ENCODE data around the gene RANBP2. TPM values are rescaled to one million over a fixed set of nuclear protein-coding genes. Genes with fewer than 3 reads are reported as not detected.

The RANBP2 gene
- total and polyA plus RNA-seq, 10 donors, result 7.4 to 86.7 (median 65.4) TPM

DNA sequence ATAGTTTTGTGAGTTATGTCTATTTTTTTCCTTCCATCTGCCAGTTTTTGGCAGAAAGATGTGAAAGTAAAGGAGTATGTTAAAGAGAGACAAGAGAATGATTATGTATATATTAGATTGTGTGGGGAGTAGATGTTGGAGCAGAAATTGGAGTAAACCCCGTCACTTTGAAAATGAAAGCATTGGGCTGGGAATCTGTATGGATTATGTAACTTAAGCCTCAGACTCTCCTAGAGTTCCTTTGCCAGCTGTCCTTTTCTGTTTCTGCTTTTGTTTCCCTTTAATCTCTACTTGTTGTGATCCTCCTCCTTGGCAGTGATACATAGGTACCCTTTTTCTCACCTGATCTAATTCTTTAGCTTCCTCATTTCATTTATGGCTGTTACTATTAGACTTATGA lies 86.5 kb downstream of the RANBP2 start:
- WGBS, 5 donors, result 74 to 93% (median 84%) methylated on average over 1 of the region's 1 CpG
- H3K27me3 ChIP-seq (replicated peaks in 1 of 7), result no peaks in the 10 kb centered on the region
- H3K4me3 ChIP-seq, result no peak overlapping the region
- H3K36me3 ChIP-seq, result peaks cover 0 to 71% (median 14%) of the 10 kb centered on the region in 6 donors
- no peak for DNase-seq
- no peaks in the 10 kb centered on the region for H3K4me1 ChIP-seq
- TF ChIP-seq POLR2A (IDR thresholded peaks at IDR 0.05) (no peak), POLR2AphosphoS5 (IDR thresholded peaks at IDR 0.05) (no peak), CTCF (IDR thresholded peaks at IDR 0.05 in 8 of 11, conservative IDR thresholded peaks at IDR 0.05 in 3 of 11) (no peak)
- peaks cover 0 to 23% (median 17%) of the 10 kb centered on the region in 8 donors for H3K9me3 ChIP-seq
- intact Hi-C loops (cut with DNase I; ENCODE audit: low total_unique reads), result no loop called here
- H3K27ac ChIP-seq, result no peak overlapping the region

- peaks cover 0 to 71% (median 14%) of the 10 kb centered on the region in 6 donors for H3K36me3 ChIP-seq
- TF ChIP-seq POLR2A (IDR thresholded peaks at IDR 0.05), result no peak
- TF ChIP-seq CTCF (IDR thresholded peaks at IDR 0.05 in 8 of 11, conservative IDR thresholded peaks at IDR 0.05 in 3 of 11), result no peak
- no peak for TF ChIP-seq POLR2AphosphoS5 (IDR thresholded peaks at IDR 0.05)
- no peak for DNase-seq
- no peak overlapping the region for H3K4me3 ChIP-seq
- peaks cover 0 to 23% (median 17%) of the 10 kb centered on the region in 8 donors for H3K9me3 ChIP-seq
- H3K27ac ChIP-seq, result no peak overlapping the region
- WGBS, 5 donors, result 89 to 96% (median 94%) methylated on average over 6 of the region's 6 CpGs
- no peaks in the 10 kb centered on the region for H3K4me1 ChIP-seq
- H3K27me3 ChIP-seq (replicated peaks in 1 of 7), result no peaks in the 10 kb centered on the region
- intact Hi-C loops (cut with DNase I; ENCODE audit: low total_unique reads), result no loop called here
Measured at GRCh38 chr2:108806371-108807113, 87.3 kb downstream of the RANBP2 start.

GRCh38 chr2:108809936-108810335 lies 90.7 kb downstream of the RANBP2 start:
- H3K27ac ChIP-seq, result no peak overlapping the region

More at GRCh38 chr2:108809936-108810335, 90.7 kb downstream of the RANBP2 start:
- Histone ChIP-seq H3K27me3 (replicated peaks in 1 of 7) (no peaks in the 10 kb centered on the region), H3K4me1 (no peaks in the 10 kb centered on the region), H3K9me3 (peaks cover 0 to 23% (median 17%) of the 10 kb centered on the region in 8 donors), H3K36me3 (peaks cover 0 to 77% (median 15%) of the 10 kb centered on the region in 6 donors), H3K4me3 (no peak overlapping the region)
- 94 to 100% (median 98%) methylated on average over 3 of the region's 3 CpGs for WGBS, 5 donors
- TF ChIP-seq POLR2AphosphoS5 (IDR thresholded peaks at IDR 0.05) (no peak), CTCF (IDR thresholded peaks at IDR 0.05 in 8 of 11, conservative IDR thresholded peaks at IDR 0.05 in 3 of 11) (no peak), POLR2A (IDR thresholded peaks at IDR 0.05) (no peak)
- intact Hi-C loops (cut with DNase I; ENCODE audit: low total_unique reads), result no loop called here
- DNase-seq, result no peak

Data from spleen (tissue), 11 donors.